GM12872 (cell line): Measurements from ENCODE around the gene MSI2.

Experiments
- CTCF ChIP-seq: IDR thresholded peaks from 3 replicates; pipeline ENCODE4 v1.5.1; 2011; ENCODE audit warnings: low read depth, mild to moderate bottlenecking, low read length, moderate library complexity; ENCODE audit not compliant: insufficient read depth

Gene MSI2

GRCh38 chr17:57471868-57472368, 215.6 kb downstream of the MSI2 start:
- TF ChIP-seq CTCF: no peak

GRCh38 chr17:57475796-57476195, 219.5 kb downstream of the MSI2 start:
- TF ChIP-seq CTCF: no peak

- no peak for TF ChIP-seq CTCF
These were observed 221.4 kb downstream of the MSI2 start for GRCh38 chr17:57477522-57478362.

GRCh38 chr17:57478478-57479250, 222.3 kb downstream of the MSI2 start:
- TF ChIP-seq CTCF: no peak

GRCh38 chr17:57480438-57481196, 224.3 kb downstream of the MSI2 start:
- TF ChIP-seq CTCF: no peak

GRCh38 chr17:57481910-57482391, 225.6 kb downstream of the MSI2 start:
- no peak for TF ChIP-seq CTCF
